ENCODE measurements around the gene ATG4D. TPM values are rescaled to one million over a fixed set of nuclear protein-coding genes. Genes with fewer than 3 reads are reported as not detected.

ATG4D gene
- total RNA-seq, 6 donors from 2014 or later = 18.1 to 49.2 (median 27.7) TPM

GRCh38 chr19:10502524-10503001 is 41.1 kb upstream of the ATG4D start:
- H3K27me3 ChIP-seq = no peaks in the 10 kb centered on the region
- H3K27ac ChIP-seq = peak overlapping the region; percentile 97 to 98 (median 98)
- H3K4me1 ChIP-seq = peaks cover 35 to 48% (median 38%) of the 10 kb centered on the region in 4 donors
- peak; percentile 95 to 98 for DNase-seq
- peak overlapping the region; percentile 65 to 100 (median 80) for H3K4me3 ChIP-seq
- H3K9me3 ChIP-seq = no peaks in the 10 kb centered on the region
- H3K36me3 ChIP-seq = peaks cover 11 to 19% (median 15%) of the 10 kb centered on the region in 4 donors
- 0% methylated on average over 32 of the region's 65 CpGs; no CpG with 5 or more reads in 1 of the 2 donors for WGBS, 2 donors
- TF ChIP-seq POLR2AphosphoS5 (IDR thresholded peaks at IDR 0.05) = peak; percentile 78 to 83
- TF ChIP-seq EP300 (IDR thresholded peaks at IDR 0.05) = peak in 2 of 4 donors; percentile 53 to 74
- TF ChIP-seq POLR2A (IDR thresholded peaks at IDR 0.05) = peak; percentile 66 to 93 (median 76)
- TF ChIP-seq CTCF (IDR thresholded peaks at IDR 0.05) = peak in 2 of 6 experiments; percentile 33 to 34
- ATAC-seq (ENCODE audit: low FRiP score in 2 of 2) = peak; percentile 95 to 97

- Histone ChIP-seq H3K4me3 (peak within 1 kb of the TSS; percentile 65 to 100 (median 80)), H3K27me3 (no peaks in the 10 kb centered on the region), H3K9me3 (no peaks in the 10 kb centered on the region), H3K4me1 (peaks cover 32 to 45% (median 33%) of the 10 kb centered on the region in 4 donors), H3K36me3 (peaks cover 11 to 17% (median 14%) of the 10 kb centered on the region in 4 donors), H3K27ac (peak within 1 kb of the TSS; percentile 97 to 98 (median 98))
- TF ChIP-seq POLR2A (IDR thresholded peaks at IDR 0.05) = no peak
- no peak for TF ChIP-seq CTCF (IDR thresholded peaks at IDR 0.05)
- TF ChIP-seq POLR2AphosphoS5 (IDR thresholded peaks at IDR 0.05) = no peak
- no peak for TF ChIP-seq EP300 (IDR thresholded peaks at IDR 0.05)
- WGBS, 2 donors = 4 to 10% methylated on average over 20 to 65 of the region's 73 CpGs
- peak; percentile 36 to 90 for DNase-seq
- ATAC-seq (ENCODE audit: low FRiP score in 2 of 2) = peak in 1 of 2 donors; percentile 44
These were observed 40.5 kb upstream of the ATG4D start, which contains the start of gene KEAP1 for GRCh38 chr19:10503002-10503789. TSS of gene KEAP1 (minus strand) at chr19:10503356. CDS start at chr19:10500033, 3,323 bp downstream.

- Histone ChIP-seq H3K4me3 (no peak overlapping the region), H3K9me3 (no peaks in the 10 kb centered on the region), H3K27ac (no peak overlapping the region), H3K4me1 (peaks cover 13 to 26% (median 15%) of the 10 kb centered on the region in 4 donors), H3K27me3 (peaks cover 0 to 3% (median 0%) of the 10 kb centered on the region in 4 donors), H3K36me3 (no peaks in the 10 kb centered on the region)
- TF ChIP-seq POLR2AphosphoS5 (IDR thresholded peaks at IDR 0.05) (no peak), CTCF (IDR thresholded peaks at IDR 0.05) (peak; percentile 72 to 89 (median 77))
- DNase-seq (peak in 1 of 2 donors; percentile 84), ATAC-seq (ENCODE audit: low FRiP score in 2 of 2) (peak; percentile 64 to 66)
- 27 to 28% methylated on average over 17 of the region's 17 CpGs for WGBS, 2 donors
These were observed 38.0 kb upstream of the ATG4D start for GRCh38 chr19:10505583-10506229.

- ATAC-seq (ENCODE audit: low FRiP score in 2 of 2) (no peak), DNase-seq (no peak)
- 90 to 94% methylated on average over 16 of the region's 16 CpGs for WGBS, 2 donors
- Histone ChIP-seq H3K27me3 (peaks cover 0 to 3% (median 0%) of the 10 kb centered on the region in 4 donors), H3K27ac (no peak overlapping the region), H3K4me1 (peaks cover 3 to 13% (median 4%) of the 10 kb centered on the region in 4 donors), H3K36me3 (no peaks in the 10 kb centered on the region), H3K9me3 (no peaks in the 10 kb centered on the region), H3K4me3 (no peak overlapping the region)
- TF ChIP-seq POLR2A (IDR thresholded peaks at IDR 0.05) (no peak), CTCF (IDR thresholded peaks at IDR 0.05) (no peak), POLR2AphosphoS5 (IDR thresholded peaks at IDR 0.05) (no peak), EP300 (IDR thresholded peaks at IDR 0.05) (no peak)
These were observed 35.7 kb upstream of the ATG4D start for GRCh38 chr19:10508036-10508435.

All from upper lobe of left lung (tissue), 6 donors.